HG02938 (cell line): ENCODE measurements around the gene JUP.
"Not testable (repeated sequence)": the region's sequence is repeated elsewhere in the genome, so short reads cannot be mapped to it uniquely, and the experiment has no call there.

Source experiments
- ATAC-seq: cut with Tn5 transposase; IDR thresholded peaks from one replicate; pipeline ENCODE4 v1.9.1; 2021; ENCODE audit warnings: mild to moderate bottlenecking, moderate library complexity; ENCODE audit not compliant: unreplicated experiment

The JUP gene

GRCh38 chr17:41786227-41787020, at the start of gene JUP:
Gene JUP (minus strand): TSS chr17:41786711. CDS start chr17:41771854, 14,857 bp downstream.
- peak; percentile 71 for ATAC-seq

DNA sequence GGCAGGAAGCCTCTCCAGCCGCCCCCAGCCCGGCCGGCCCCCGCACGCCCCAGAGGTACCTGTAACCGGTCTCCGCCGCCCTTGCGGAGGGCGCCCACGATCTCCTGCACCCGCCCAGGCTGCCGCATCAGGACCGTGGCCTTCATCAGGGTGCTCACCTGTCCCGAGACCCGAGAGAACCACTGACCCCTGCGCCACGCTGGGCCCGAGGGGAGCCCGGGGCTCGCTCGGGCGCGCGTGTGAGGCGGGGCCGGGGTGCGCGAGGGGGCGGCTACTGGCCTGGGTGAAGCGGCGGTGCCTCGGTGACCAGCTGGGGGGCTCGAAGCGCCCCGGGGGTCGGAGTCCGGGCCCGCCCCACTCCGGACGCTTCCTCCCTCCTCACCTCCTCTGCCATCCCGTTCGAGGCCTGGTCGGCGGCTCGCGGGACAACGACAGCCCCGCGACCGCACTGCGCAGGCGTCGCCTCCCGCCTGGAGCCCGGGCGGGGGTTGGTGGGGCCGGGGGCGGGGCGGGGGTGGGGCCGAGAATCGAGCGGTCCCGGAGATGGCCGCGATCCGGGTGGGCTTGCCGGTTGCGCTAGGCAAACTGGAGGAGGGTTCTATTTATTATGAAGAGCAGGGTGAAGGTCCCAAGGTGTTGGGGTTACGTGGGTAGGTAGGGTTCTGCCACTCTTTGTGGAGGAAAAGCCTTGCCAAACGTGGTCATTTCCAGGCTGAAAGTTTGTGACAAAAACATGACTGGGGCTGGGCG, 49.5 kb upstream of the JUP start, which contains the start of gene NT5C3B:
Gene NT5C3B (minus strand): TSS at position 433 of the 750 bp plus-strand sequence. CDS start 39 bp downstream, at position 394.
- ATAC-seq, result no peak

GRCh38 chr17:41835214-41835799, 48.8 kb upstream of the JUP start:
- ATAC-seq, result no peak

GRCh38 chr17:41829961-41830360, 43.5 kb upstream of the JUP start:
- ATAC-seq, result not testable (repeated sequence)

- ATAC-seq, result no peak
Measured at GRCh38 chr17:41825175-41825845, 38.8 kb upstream of the JUP start.

DNA sequence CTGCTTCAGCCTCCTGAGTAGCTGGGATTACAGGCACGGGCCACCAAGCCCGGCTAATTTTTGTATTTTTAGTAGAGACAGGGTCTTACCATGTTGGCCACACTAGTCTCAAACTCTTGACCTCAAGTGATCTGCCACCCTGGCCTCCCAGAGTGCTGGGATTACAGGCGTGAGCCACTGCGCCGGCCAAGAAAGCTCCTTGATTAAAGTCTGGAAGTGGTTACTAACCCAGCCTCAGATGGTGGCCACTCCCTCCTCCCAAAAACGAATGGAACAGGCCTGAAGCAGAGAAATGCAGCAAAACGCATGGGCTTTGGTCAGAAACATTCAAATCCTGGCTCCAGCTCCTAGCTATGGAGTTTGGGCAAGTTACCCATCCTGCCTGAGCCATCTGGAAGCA, 37.6 kb upstream of the JUP start:
- no peak for ATAC-seq

GRCh38 chr17:41823580-41823979, 37.1 kb upstream of the JUP start:
- no peak for ATAC-seq

GRCh38 chr17:41823141-41823524, 36.6 kb upstream of the JUP start:
- no peak for ATAC-seq

DNA sequence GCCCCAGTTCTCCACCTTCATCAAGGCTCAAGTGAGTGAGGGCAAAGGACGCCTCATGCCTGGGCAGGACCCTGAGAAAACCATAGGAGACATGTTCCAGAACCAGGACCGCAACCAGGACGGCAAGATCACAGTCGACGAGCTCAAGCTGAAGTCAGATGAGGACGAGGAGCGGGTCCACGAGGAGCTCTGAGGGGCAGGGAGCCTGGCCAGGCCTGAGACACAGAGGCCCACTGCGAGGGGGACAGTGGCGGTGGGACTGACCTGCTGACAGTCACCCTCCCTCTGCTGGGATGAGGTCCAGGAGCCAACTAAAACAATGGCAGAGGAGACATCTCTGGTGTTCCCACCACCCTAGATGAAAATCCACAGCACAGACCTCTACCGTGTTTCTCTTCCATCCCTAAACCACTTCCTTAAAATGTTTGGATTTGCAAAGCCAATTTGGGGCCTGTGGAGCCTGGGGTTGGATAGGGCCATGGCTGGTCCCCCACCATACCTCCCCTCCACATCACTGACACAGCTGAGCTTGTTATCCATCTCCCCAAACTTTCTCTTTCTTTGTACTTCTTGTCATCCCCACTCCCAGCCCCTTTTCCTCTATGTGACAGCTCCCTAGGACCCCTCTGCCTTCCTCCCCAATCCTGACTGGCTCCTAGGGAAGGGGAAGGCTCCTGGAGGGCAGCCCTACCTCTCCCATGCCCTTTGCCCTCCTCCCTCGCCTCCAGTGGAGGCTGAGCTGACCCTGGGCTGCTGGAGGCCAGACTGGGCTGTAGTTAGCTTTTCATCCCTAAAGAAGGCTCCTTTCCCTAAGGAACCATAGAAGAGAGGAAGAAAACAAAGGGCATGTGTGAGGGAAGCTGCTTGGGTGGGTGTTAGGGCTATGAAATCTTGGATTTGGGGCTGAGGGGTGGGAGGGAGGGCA, 36.0 kb upstream of the JUP start:
- ATAC-seq, result no peak

DNA sequence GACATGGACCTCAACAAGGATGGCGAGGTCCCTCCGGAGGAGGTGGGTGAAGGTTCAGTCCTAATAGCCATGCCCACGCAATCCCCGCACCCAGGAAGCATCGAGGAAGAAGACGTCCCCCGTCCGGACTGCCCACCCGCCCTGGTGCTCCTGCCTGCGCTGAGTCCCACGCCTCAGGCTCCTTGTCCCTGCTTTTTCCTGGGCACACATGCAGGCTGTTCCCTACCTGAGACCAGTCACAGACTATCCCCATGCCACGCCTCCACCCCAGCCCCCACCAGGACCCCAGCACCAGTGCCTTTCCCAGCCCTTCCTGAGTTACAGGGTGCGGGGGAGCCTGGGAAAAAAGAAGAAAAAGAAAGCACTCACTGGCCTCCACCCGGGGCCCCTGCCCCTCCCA, 35.3 kb upstream of the JUP start:
- no peak for ATAC-seq

DNA sequence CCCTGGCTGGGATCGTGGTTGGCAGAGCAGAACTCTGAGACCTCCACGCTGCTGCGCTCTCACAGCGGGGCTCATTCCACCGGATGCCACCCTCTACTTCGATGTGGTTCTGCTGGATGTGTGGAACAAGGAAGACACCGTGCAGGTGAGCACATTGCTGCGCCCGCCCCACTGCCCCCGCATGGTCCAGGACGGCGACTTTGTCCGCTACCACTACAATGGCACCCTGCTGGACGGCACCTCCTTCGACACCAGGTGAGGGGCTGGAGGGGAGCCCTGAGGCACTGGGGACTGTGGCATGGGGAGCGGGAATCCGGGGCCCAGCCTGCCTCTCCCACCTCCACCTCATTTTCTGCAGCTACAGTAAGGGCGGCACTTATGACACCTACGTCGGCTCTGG, 31.5 kb upstream of the JUP start:
- no peak for ATAC-seq

DNA sequence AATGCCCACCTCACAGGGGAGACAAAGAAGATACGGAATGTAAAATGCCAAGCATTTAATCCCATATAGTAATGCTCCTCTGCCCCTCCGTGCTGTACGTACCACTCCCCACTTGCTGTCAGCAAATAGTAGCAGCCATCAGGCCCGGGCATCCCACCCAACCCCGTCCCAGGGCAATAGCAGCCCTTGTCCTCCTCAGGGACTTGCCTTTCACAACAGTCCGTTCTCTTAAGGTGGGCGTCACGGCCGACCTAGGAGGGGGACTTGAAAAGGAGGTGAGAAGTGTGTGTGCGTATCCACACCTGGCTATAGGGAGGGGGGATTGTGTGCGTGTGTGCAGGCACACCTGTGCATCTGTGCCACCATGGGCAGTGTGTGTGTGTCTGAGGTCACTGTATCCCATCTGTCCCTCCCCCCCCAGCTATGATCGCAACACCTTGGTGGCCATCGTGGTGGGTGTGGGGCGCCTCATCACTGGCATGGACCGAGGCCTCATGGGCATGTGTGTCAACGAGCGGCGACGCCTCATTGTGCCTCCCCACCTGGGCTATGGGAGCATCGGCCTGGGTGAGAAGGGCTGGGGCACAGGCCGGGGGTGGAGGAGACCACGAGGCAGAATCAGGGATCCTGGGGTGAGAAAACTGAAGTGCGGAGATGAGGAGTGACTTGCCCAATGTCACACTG, 30.3 kb upstream of the JUP start:
- no peak for ATAC-seq

DNA sequence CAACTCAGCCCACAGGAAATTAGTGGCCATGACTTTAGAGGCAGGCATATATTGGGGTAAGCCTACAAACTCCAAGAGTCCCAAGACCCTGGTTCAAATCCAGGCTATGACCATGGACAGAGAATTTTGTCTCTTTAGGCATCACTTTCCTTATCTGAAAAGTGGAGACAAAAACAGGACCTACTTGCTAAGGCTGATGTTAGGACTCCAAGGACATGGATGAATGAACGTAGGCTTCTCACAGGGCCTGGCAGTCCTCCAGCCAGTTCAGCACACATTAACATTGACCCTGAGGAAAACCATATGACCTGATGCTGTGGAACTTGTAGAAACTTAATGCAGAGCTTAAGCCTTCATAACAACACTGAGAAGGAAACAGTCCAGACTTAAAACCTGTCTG, 27.7 kb upstream of the JUP start:
- ATAC-seq, result no peak

DNA sequence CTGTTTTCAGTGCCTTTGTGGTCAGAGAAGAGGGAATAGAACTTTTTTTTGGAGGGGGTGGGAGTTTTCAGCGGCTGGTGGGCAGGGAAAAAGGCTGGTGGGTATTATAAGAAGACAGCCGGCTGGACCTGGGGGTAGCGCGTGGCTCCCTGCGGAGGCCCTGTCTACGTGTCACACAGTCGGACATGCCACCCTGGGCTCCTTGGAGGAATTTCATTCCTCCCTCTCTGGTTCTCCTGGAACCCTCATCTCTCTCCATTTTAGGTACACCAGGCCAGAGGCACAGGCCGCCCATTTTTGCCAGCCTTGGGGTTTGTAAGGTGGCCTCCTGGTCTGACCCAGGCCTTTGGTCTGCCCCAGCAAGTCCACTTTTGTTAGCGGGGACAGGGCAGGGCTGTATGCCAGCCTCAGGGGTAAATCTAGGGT, 27.2 kb upstream of the JUP start:
- ATAC-seq, result no peak

DNA sequence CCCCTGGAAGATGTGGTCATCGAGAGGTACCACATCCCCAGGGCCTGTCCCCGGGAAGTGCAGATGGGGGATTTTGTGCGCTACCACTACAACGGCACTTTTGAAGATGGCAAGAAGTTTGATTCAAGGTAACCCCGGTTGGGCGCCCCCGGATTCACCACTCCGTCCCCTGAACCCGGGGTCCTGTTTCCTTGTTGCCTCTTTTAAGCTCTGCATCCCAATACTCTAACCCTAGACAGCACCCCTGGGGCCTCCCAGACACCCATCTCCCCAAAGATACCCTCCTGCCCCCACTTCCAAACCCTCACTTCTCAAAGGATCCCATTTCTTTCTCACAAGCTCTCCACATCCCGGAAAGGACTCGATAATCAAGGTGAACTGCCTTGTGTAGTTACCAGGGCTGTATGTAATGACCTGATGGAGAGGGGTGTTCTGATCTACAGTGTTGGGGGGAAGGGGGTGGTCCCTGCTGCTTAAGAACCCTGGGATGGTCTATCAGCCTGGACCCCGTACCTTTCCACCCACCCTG, 26.7 kb upstream of the JUP start:
- no peak for ATAC-seq

GRCh38 chr17:41812381-41813151, 26.1 kb upstream of the JUP start, which contains the start of gene FKBP10:
Gene FKBP10 (plus strand): TSS chr17:41813004. CDS start chr17:41813035, 31 bp downstream.
- no peak for ATAC-seq

GRCh38 chr17:41811549-41812380, 25.3 kb upstream of the JUP start, which contains the start of gene P3H4:
Gene P3H4 (minus strand): TSS chr17:41811949. CDS start chr17:41811915, 34 bp downstream.
- no peak for ATAC-seq
